HL-60/S4 treated with retinoic acid at 250 ng/mL for 4 days and 3 days (cell line): ENCODE results near the gene PHPT1.
"Not testable (repeated sequence)": the region's sequence is repeated elsewhere in the genome, so short reads cannot be mapped to it uniquely, and the experiment has no call there.

Source experiments
- in situ Hi-C: fragments of 300-500 bp; cut with MboI; formaldehyde crosslinking; loops from 2 replicates; pipeline ENCODE4 v1.7.0; 2022; ENCODE audit warnings: low sequenced_read_pairs

Gene PHPT1

GRCh38 chr9:136858452-136858843, 9.2 kb downstream of the PHPT1 start:
- in situ Hi-C loops, result no loop called here

- in situ Hi-C loops, result no loop called here
Measured at GRCh38 chr9:136858844-136859757, 9.9 kb downstream of the PHPT1 start.

- in situ Hi-C loops, result no loop called here
Measured at GRCh38 chr9:136860529-136860928, 11.3 kb downstream of the PHPT1 start.

GRCh38 chr9:136860933-136861873, 12.0 kb downstream of the PHPT1 start:
- in situ Hi-C loops, result no loop called here

- in situ Hi-C loops, result no loop called here
Measured at GRCh38 chr9:136861874-136862457, 12.8 kb downstream of the PHPT1 start.

GRCh38 chr9:136862849-136863622, 13.8 kb downstream of the PHPT1 start:
- in situ Hi-C loops, result no loop called here

GRCh38 chr9:136863623-136864273, 14.5 kb downstream of the PHPT1 start:
- in situ Hi-C loops, result no loop called here

- in situ Hi-C loops, result no loop called here
Measured at GRCh38 chr9:136865041-136865767, 16.0 kb downstream of the PHPT1 start.

- in situ Hi-C loops, result no loop called here
Measured at GRCh38 chr9:136865768-136866103, 16.5 kb downstream of the PHPT1 start.

GRCh38 chr9:136866898-136867421, 17.8 kb downstream of the PHPT1 start:
- in situ Hi-C loops, result not testable (repeated sequence)

GRCh38 chr9:136867480-136867879, 18.3 kb downstream of the PHPT1 start:
- in situ Hi-C loops, result no loop called here

GRCh38 chr9:136867917-136868316, 18.7 kb downstream of the PHPT1 start:
- in situ Hi-C loops, result no loop called here

- in situ Hi-C loops, result no loop called here
Measured at GRCh38 chr9:136868644-136869043, 19.4 kb downstream of the PHPT1 start.

- in situ Hi-C loops, result not testable (repeated sequence)
Measured at GRCh38 chr9:136869611-136870010, 20.4 kb downstream of the PHPT1 start.

- in situ Hi-C loops, result no loop called here
Measured at GRCh38 chr9:136875155-136875554, 25.9 kb downstream of the PHPT1 start.

GRCh38 chr9:136876476-136876875, 27.3 kb downstream of the PHPT1 start:
- in situ Hi-C loops, result no loop called here

- in situ Hi-C loops, result no loop called here
Measured at GRCh38 chr9:136880651-136881050, 31.4 kb downstream of the PHPT1 start.

GRCh38 chr9:136881691-136882108, 32.5 kb downstream of the PHPT1 start:
- in situ Hi-C loops, result no loop called here
